Measurements from ENCODE around the gene ROBO1.

DNA sequence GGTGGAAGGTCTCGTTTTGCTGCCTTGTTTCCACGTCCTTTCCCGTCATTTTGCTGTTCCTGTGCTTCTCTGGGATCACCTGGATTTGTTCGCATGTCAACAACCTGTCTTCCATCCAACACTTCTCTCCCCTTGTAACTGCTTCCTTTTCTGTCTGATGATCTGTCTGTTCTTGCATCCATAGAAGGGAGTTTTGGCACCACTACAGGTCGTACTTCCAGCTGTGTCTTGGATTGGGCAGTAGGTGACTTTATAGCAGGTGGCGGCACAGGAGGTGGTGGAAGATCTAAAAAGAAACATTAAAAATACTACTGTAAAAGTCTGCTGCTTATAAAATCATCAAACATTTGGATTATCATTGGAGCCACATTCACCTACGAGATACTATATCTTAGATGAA lies 1161.0 kb downstream of the ROBO1 start:
- TF ChIP-seq, protein P1, sequence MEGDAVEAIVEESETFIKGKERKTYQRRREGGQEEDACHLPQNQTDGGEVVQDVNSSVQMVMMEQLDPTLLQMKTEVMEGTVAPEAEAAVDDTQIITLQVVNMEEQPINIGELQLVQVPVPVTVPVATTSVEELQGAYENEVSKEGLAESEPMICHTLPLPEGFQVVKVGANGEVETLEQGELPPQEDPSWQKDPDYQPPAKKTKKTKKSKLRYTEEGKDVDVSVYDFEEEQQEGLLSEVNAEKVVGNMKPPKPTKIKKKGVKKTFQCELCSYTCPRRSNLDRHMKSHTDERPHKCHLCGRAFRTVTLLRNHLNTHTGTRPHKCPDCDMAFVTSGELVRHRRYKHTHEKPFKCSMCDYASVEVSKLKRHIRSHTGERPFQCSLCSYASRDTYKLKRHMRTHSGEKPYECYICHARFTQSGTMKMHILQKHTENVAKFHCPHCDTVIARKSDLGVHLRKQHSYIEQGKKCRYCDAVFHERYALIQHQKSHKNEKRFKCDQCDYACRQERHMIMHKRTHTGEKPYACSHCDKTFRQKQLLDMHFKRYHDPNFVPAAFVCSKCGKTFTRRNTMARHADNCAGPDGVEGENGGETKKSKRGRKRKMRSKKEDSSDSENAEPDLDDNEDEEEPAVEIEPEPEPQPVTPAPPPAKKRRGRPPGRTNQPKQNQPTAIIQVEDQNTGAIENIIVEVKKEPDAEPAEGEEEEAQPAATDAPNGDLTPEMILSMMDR (IDR thresholded peaks at IDR 0.05; ENCODE audit: low read length) = no peak
- TF ChIP-seq EZH2 (optimal IDR thresholded peaks at IDR 0.05; ENCODE audit: low read depth, low read length) = no peak
- no peak for TF ChIP-seq EZH2phosphoT487 (IDR thresholded peaks at IDR 0.05; ENCODE audit: low read length)

All from MM.1S (cell line).